K562 (cell line): ENCODE data around the gene RABGAP1L. TPM values are rescaled to one million over a fixed set of nuclear protein-coding genes. Genes with fewer than 3 reads are reported as not detected.

Experiments used
- ATAC-seq: fragments of 200-7000 bp; cut with Tn5 transposase; 3 replicates; pipeline ENCODE4 v1.9.1; 2020; ENCODE audit warnings: moderate library complexity
- BruUV-seq: library from RNA; stranded (reverse); fragments of 400-500 nt; replicated peaks from 2 replicates; lab custom pipeline; 2021; lab: Mats Ljungman, UMichigan
- CTCF ChIA-PET: fragments of 300-600 bp; formaldehyde crosslinking; extraction: SDS; loops from one replicate; lab custom pipeline; 2021; ENCODE audit warnings: low intra/inter-chr PET ratio; lab: Yijun Ruan, JAX
- POLR2A ChIA-PET: fragments of 300-600, 350-650 bp; sonication (Branson Sonifier 250); formaldehyde crosslinking; extraction: SDS; loops from one replicate; lab custom pipeline; 2021; ENCODE audit warnings: antibody characterized with exemption, inconsistent platforms; lab: Yijun Ruan, JAX
- DNase-seq, 4 experiments: peaks; one replicate each; pipeline versions ENCODE4 v3.0.0 to v3.0.0-alpha.2; 2011 to 2018; ENCODE audit warnings: low spot score in 3 of 4, mixed read lengths in 3 of 4; ENCODE audit errors: extremely low read depth in 1 of 4
- FAIRE-seq: peaks from 2 replicates; lab custom pipeline; 2011; peaks lifted over from hg19 to GRCh38; lab: Jason Lieb, UNC
- H2AFZ ChIP-seq: 2 replicates; pipeline ENCODE4 v1.6.0; 2011; ENCODE audit warnings: low read depth, low read length, control low read depth, inconsistent platforms
- H3K27ac ChIP-seq: fragments of 200-600 bp; 3 replicates; pipeline ENCODE4 v1.8.0; 2011; ENCODE audit warnings: low read depth, mild to moderate bottlenecking, control low read depth, inconsistent platforms, low read length, moderate library complexity, mixed read lengths; ENCODE audit errors: extremely low read depth
- H3K27me3 ChIP-seq, 2 experiments: fragments of 300-600 bp in 1 of 2; 2 replicates in 1 of 2; 3 replicates in 1 of 2; pipeline versions ENCODE4 v1.6.0 to v1.8.0; 2011; ENCODE audit warnings: inconsistent platforms in 2 of 2, low read length in 2 of 2, mild to moderate bottlenecking in 1 of 2, mixed read lengths in 1 of 2, moderate library complexity in 1 of 2; ENCODE audit not compliant: control insufficient read depth in 2 of 2, insufficient read depth in 2 of 2
- H3K36me3 ChIP-seq: fragments of 300-600 bp; 3 replicates; pipeline ENCODE4 v1.8.0; 2011; ENCODE audit warnings: mild to moderate bottlenecking, low read length, inconsistent platforms; ENCODE audit not compliant: control insufficient read depth, insufficient read depth
- H3K4me1 ChIP-seq, 2 experiments: fragments of 200-600 bp in 1 of 2; replicated peaks in 1 of 2; 2 replicates in 1 of 2; 3 replicates in 1 of 2; pipeline versions ENCODE4 v1.5.1 to v1.8.0; 2011; ENCODE audit warnings: inconsistent platforms in 2 of 2, low read length in 2 of 2, mild to moderate bottlenecking in 1 of 2, mixed read lengths in 1 of 2, moderate library complexity in 1 of 2; ENCODE audit not compliant: control insufficient read depth in 2 of 2, insufficient read depth in 2 of 2
- H3K4me2 ChIP-seq: 2 replicates; pipeline ENCODE4 v1.6.1; 2011; ENCODE audit warnings: low read length, control low read depth, inconsistent platforms, mixed read lengths; ENCODE audit not compliant: insufficient read depth
- H3K4me3 ChIP-seq: fragments of 200-600 bp; sonication (generic), shearing (Covaris generic); 2 replicates; pipeline ENCODE4 v1.5.1; 2016; ENCODE audit warnings: control low read depth, inconsistent platforms
- H3K79me2 ChIP-seq: fragments of 200-600 bp; 3 replicates; pipeline ENCODE4 v1.8.0; 2011; ENCODE audit warnings: low read length, inconsistent platforms; ENCODE audit not compliant: control insufficient read depth, insufficient read depth
- H3K9ac ChIP-seq, 2 experiments: 2 replicates each; pipeline versions ENCODE4 v1.6.0 to v1.6.1; 2011; ENCODE audit warnings: low read depth in 2 of 2, low read length in 2 of 2, control low read depth in 1 of 2, inconsistent platforms in 1 of 2, mild to moderate bottlenecking in 1 of 2, mixed read lengths in 1 of 2; ENCODE audit not compliant: insufficient read depth in 1 of 2
- H3K9me1 ChIP-seq: one replicate; pipeline ENCODE4 v1.6.0; 2011; ENCODE audit warnings: inconsistent platforms, mild to moderate bottlenecking, low read length, moderate library complexity; ENCODE audit not compliant: control insufficient read depth, insufficient read depth
- H3K9me3 ChIP-seq: replicated peaks from 2 replicates; pipeline ENCODE4 v1.5.1; 2011; ENCODE audit warnings: low read depth, low read length, inconsistent platforms; ENCODE audit not compliant: control insufficient read depth, insufficient read depth
- H4K20me1 ChIP-seq: replicated peaks from 2 replicates; pipeline ENCODE4 v1.6.1; 2011; ENCODE audit warnings: low read length, inconsistent platforms, mixed read lengths; ENCODE audit not compliant: control insufficient read depth, insufficient read depth
- ARHGAP35 ChIP-seq: fragments of 450-650 bp; IDR thresholded peaks from 2 replicates; pipeline ENCODE4 v1.6.1; 2018; ENCODE audit not compliant: partially characterized antibody
- BHLHE40 ChIP-seq: IDR thresholded peaks from 2 replicates; pipeline ENCODE4 v1.6.1; 2011; ENCODE audit warnings: low read length, improper control_type of control experiment
- KAT8 ChIP-seq: fragments of 450-650 bp; IDR thresholded peaks from 2 replicates; pipeline ENCODE4 v1.6.1; 2016; ENCODE audit warnings: low read depth, mild to moderate bottlenecking
- KDM5B ChIP-seq: fragments of 200-600 bp; sonication (generic); IDR thresholded peaks from 2 replicates; pipeline ENCODE4 v1.6.1; 2012; ENCODE audit warnings: low read depth, mild to moderate bottlenecking, moderate library complexity, low read length, control low read depth, inconsistent platforms; ENCODE audit not compliant: insufficient replicate concordance
- KLF13 ChIP-seq: fragments of 450-650 bp; IDR thresholded peaks from 2 replicates; pipeline ENCODE4 v1.6.1; 2016; ENCODE audit warnings: missing genetic modification characterization, low read depth, mild to moderate bottlenecking, missing compliant biosample characterization, moderate library complexity, borderline replicate concordance
- MECOM ChIP-seq: fragments of 250-450 bp; sonication (Bioruptor Pico); IDR thresholded peaks from 2 replicates; pipeline ENCODE4 v1.8.0; 2022; ENCODE audit warnings: inconsistent platforms
- PTRF ChIP-seq: fragments of 450-650 bp; IDR thresholded peaks from 2 replicates; pipeline ENCODE4 v1.6.1; 2016; ENCODE audit warnings: mild to moderate bottlenecking, missing genetic modification characterization, missing compliant biosample characterization
- SP2 ChIP-seq: IDR thresholded peaks from 2 replicates; pipeline ENCODE4 v1.6.1; 2011; ENCODE audit warnings: mild to moderate bottlenecking, low read depth, low read length, moderate library complexity; ENCODE audit not compliant: poor library complexity, severe bottlenecking; ENCODE audit errors: extremely low read depth
- TAF9B ChIP-seq: fragments of 450-650 bp; IDR thresholded peaks from 2 replicates; pipeline ENCODE4 v1.6.1; 2018; ENCODE audit warnings: mild to moderate bottlenecking; ENCODE audit not compliant: partially characterized antibody
- TEAD2 ChIP-seq: fragments of 450-650 bp; IDR thresholded peaks from 2 replicates; pipeline ENCODE4 v1.6.1; 2016; ENCODE audit warnings: missing genetic modification characterization, control low read depth, missing compliant biosample characterization
- in situ Hi-C: fragments of 300-500 bp; cut with MboI; formaldehyde crosslinking; loops from 4 replicates; pipeline ENCODE4 v1.15.0; 2018; ENCODE audit warnings: inconsistent platforms, mixed read lengths
- intact Hi-C: fragments of 100-400 bp; cut with micrococcal nuclease; formaldehyde crosslinking; loops from 2 replicates; pipeline ENCODE4 v1.14.2; 2022
- polyA plus RNA-seq, 8 experiments: library from polyadenylated mRNA; depleted of rRNA in 4 of 8; stranded (reverse) in 5 of 8; unstranded in 3 of 8; fragments of >200 nt; fragmentation: Nextera tagmentation in 2 of 8; fragmentation: Illumina TruSeq in 1 of 8; extraction: Ambion mirVana in 2 of 8; extraction: Trizol in 1 of 8; gene quantifications; 2 replicates each; pipeline versions ENCODE4 v1.2.1 to v1.2.3, GENCODE V29; 2011 to 2014; ENCODE audit warnings: inconsistent platforms in 1 of 8, missing spikeins in 1 of 8
- total RNA-seq, 7 experiments: library from RNA; depleted of rRNA in 6 of 7; stranded (reverse); fragments of >200 nt in 6 of 7; fragmentation: Illumina TruSeq in 2 of 7; extraction: Trizol in 2 of 7; gene quantifications; 2 replicates each; pipeline versions ENCODE4 v1.2.1 to v1.2.3, GENCODE V29; 2011 to 2021; ENCODE audit warnings: low replicate concordance in 1 of 7
- TF ChIP-seq, protein P1 (sequence below): fragments of 450-650 bp; IDR thresholded peaks from 2 replicates; pipeline ENCODE4 v1.6.1; 2016; ENCODE audit warnings: missing biosample characterization, missing genetic modification characterization
- TF ChIP-seq, protein P2 (sequence below): fragments of 250-450 bp; sonication (Bioruptor Pico); IDR thresholded peaks from 2 replicates; pipeline ENCODE4 v1.5.0; 2020; ENCODE audit warnings: mild to moderate bottlenecking, borderline replicate concordance
- TF ChIP-seq, protein P3 (sequence below): fragments of 200-800 bp; sonication (Bioruptor generic); IDR thresholded peaks from 2 replicates; pipeline ENCODE4 v1.6.1; 2017; ENCODE audit warnings: missing genetic modification characterization, missing compliant biosample characterization
- TF ChIP-seq, protein P4 (sequence below): fragments of 450-650 bp; IDR thresholded peaks from 2 replicates; pipeline ENCODE4 v1.6.1; 2016; ENCODE audit warnings: antibody characterized with exemption

RABGAP1L gene
- total and polyA plus RNA-seq, 9 of the 15 experiments (the other 6 are each of a cell fraction or from before 2014, with no cell fraction given): 16.5 to 44.9 (median 26.7) TPM

DNA sequence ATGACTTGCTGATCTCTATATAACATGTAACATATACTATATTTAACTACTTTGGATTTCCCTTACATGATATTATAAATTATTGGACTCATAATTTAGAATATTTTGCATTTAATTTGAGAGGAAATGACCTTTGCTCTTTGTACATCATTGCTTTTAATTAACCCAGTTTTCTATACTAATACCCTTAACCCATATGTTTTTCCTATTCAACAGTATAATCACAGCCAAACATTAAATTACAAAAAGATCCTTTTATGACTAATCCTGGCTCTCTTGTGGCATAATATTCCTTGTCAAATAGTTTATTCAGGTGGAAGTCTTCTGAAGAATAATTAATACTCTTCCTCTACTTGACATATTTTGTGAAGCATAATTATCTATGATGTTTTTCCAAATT lies 232.4 kb downstream of the RABGAP1L start:
- no peaks in the 10 kb centered on the region for H3K9me1 ChIP-seq
- TF ChIP-seq KDM5B (no peak), TEAD2 (no peak), SP2 (no peak), MECOM (no peak), PTRF (tag) (no peak), BHLHE40 (no peak), TAF9B (no peak), KAT8 (no peak), ARHGAP35 (no peak), KLF13 (tag) (no peak)
- TF ChIP-seq, protein P1, sequence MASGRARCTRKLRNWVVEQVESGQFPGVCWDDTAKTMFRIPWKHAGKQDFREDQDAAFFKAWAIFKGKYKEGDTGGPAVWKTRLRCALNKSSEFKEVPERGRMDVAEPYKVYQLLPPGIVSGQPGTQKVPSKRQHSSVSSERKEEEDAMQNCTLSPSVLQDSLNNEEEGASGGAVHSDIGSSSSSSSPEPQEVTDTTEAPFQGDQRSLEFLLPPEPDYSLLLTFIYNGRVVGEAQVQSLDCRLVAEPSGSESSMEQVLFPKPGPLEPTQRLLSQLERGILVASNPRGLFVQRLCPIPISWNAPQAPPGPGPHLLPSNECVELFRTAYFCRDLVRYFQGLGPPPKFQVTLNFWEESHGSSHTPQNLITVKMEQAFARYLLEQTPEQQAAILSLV: no peak
- TF ChIP-seq, protein P2, sequence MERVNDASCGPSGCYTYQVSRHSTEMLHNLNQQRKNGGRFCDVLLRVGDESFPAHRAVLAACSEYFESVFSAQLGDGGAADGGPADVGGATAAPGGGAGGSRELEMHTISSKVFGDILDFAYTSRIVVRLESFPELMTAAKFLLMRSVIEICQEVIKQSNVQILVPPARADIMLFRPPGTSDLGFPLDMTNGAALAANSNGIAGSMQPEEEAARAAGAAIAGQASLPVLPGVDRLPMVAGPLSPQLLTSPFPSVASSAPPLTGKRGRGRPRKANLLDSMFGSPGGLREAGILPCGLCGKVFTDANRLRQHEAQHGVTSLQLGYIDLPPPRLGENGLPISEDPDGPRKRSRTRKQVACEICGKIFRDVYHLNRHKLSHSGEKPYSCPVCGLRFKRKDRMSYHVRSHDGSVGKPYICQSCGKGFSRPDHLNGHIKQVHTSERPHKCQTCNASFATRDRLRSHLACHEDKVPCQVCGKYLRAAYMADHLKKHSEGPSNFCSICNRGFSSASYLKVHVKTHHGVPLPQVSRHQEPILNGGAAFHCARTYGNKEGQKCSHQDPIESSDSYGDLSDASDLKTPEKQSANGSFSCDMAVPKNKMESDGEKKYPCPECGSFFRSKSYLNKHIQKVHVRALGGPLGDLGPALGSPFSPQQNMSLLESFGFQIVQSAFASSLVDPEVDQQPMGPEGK: no peak
- TF ChIP-seq, protein P3, sequence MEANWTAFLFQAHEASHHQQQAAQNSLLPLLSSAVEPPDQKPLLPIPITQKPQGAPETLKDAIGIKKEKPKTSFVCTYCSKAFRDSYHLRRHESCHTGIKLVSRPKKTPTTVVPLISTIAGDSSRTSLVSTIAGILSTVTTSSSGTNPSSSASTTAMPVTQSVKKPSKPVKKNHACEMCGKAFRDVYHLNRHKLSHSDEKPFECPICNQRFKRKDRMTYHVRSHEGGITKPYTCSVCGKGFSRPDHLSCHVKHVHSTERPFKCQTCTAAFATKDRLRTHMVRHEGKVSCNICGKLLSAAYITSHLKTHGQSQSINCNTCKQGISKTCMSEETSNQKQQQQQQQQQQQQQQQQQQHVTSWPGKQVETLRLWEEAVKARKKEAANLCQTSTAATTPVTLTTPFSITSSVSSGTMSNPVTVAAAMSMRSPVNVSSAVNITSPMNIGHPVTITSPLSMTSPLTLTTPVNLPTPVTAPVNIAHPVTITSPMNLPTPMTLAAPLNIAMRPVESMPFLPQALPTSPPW (CRISPR knock-in tag): no peak
- TF ChIP-seq, protein P4, sequence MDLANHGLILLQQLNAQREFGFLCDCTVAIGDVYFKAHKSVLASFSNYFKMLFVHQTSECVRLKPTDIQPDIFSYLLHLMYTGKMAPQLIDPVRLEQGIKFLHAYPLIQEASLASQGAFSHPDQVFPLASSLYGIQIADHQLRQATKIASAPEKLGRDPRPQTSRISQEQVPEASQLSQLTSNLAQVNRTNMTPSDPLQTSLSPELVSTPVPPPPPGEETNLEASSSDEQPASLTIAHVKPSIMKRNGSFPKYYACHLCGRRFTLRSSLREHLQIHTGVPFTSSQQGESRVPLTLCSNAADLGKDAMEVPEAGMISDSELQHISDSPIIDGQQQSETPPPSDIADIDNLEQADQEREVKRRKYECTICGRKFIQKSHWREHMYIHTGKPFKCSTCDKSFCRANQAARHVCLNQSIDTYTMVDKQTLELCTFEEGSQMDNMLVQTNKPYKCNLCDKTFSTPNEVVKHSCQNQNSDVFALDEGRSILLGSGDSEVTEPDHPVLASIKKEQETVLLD: no peak
- no peaks in the 10 kb centered on the region for H4K20me1 ChIP-seq
- no peak overlapping the region for H3K4me2 ChIP-seq
- ChIA-PET POLR2A (no interaction called here), CTCF (no interaction called here)
- H2AFZ ChIP-seq: no peak overlapping the region
- in situ Hi-C loops: no loop called here
- H3K79me2 ChIP-seq: no peaks in the 10 kb centered on the region
- FAIRE-seq: no peak
- H3K9me3 ChIP-seq: no peaks in the 10 kb centered on the region
- H3K27me3 ChIP-seq: no peaks in the 10 kb centered on the region
- intact Hi-C loops: no loop called here
- H3K27ac ChIP-seq: no peak overlapping the region
- DNase-seq: no peak
- no peaks in the 10 kb centered on the region for H3K4me1 ChIP-seq
- no peak overlapping the region for H3K4me3 ChIP-seq
- no peak for ATAC-seq
- BruUV-seq: no TSS peak
- H3K36me3 ChIP-seq: no peaks in the 10 kb centered on the region
- H3K9ac ChIP-seq: no peak overlapping the region
